Thyroid gland (tissue), 4 donors: ENCODE data around the gene PNPLA6.

ENCODE experiments used
- POLR2A ChIP-seq, 2 donors: fragments of 450-650 bp; IDR thresholded peaks; one replicate each; pipeline ENCODE4 v1.6.1; 2017; ENCODE audit warnings: antibody characterized with exemption in 2 of 2, mild to moderate bottlenecking in 2 of 2, moderate library complexity in 1 of 2
- TF ChIP-seq, protein P1 (sequence below), 6 experiments: fragments of 200-600 bp in 3 of 6; fragments of 450-650 bp in 3 of 6; sonication (generic) in 3 of 6; IDR thresholded peaks; one replicate each; pipeline ENCODE4 v1.5.1; 2016 to 2019; ENCODE audit warnings: antibody characterized with exemption in 6 of 6, mild to moderate bottlenecking in 2 of 6, inconsistent platforms in 1 of 6, moderate library complexity in 1 of 6

DNA sequence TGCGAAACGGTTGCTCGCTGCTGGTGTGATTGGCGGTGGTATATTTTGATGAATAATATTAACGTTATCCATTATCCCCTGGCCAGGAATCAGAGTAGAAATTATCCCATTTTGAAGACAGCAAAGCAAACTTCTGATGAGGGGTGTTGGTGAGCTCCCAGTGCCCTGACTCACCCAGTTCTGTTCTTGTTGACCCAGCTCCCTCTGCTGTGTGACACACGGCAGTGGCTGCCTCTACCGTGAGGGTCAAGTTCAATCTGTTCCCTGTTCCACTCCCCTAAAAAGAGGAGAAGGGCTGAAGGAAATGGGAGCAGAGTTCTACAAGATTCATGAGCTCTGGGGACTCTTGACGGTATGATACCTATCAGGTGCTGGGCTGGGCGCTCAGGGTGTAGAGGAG lies 62.2 kb downstream of the PNPLA6 start:
- TF ChIP-seq, protein P1, sequence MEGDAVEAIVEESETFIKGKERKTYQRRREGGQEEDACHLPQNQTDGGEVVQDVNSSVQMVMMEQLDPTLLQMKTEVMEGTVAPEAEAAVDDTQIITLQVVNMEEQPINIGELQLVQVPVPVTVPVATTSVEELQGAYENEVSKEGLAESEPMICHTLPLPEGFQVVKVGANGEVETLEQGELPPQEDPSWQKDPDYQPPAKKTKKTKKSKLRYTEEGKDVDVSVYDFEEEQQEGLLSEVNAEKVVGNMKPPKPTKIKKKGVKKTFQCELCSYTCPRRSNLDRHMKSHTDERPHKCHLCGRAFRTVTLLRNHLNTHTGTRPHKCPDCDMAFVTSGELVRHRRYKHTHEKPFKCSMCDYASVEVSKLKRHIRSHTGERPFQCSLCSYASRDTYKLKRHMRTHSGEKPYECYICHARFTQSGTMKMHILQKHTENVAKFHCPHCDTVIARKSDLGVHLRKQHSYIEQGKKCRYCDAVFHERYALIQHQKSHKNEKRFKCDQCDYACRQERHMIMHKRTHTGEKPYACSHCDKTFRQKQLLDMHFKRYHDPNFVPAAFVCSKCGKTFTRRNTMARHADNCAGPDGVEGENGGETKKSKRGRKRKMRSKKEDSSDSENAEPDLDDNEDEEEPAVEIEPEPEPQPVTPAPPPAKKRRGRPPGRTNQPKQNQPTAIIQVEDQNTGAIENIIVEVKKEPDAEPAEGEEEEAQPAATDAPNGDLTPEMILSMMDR (IDR thresholded peaks at IDR 0.05): no peak
- TF ChIP-seq POLR2A (IDR thresholded peaks at IDR 0.05): no peak
